Stimulated activated memory B cell treated with anti-CD40 and anti-IgM and Interleukin-4, amounts not matched to agents 10 μg/mL and 1 μg/mL and 100 μg/mL, for 72 hours (primary cell): Measurements from ENCODE around the gene CNTNAP3B.
A peak's percentile ranks its signal among the peaks of the same experiment; 100 is the strongest.
"Not testable (repeated sequence)": the region's sequence is repeated elsewhere in the genome, so short reads cannot be mapped to it uniquely, and the experiment has no call there.

ENCODE experiments used
- ATAC-seq: fragments of 150-1000 bp; cut with Tn5 transposase; 2 replicates; pipeline ENCODE4 v1.10.0; 2021
- H3K27ac Mint-ChIP-seq: one replicate; pipeline ENCODE4 v1.8.0; 2022; ENCODE audit warnings: mild to moderate bottlenecking, mixed read lengths
- H3K27me3 Mint-ChIP-seq: one replicate; pipeline ENCODE4 v1.8.0; 2022; ENCODE audit warnings: mixed read lengths
- H3K36me3 Mint-ChIP-seq: one replicate; pipeline ENCODE4 v1.8.0; 2022; ENCODE audit warnings: mixed read lengths
- H3K4me1 Mint-ChIP-seq: one replicate; pipeline ENCODE4 v1.8.0; 2022; ENCODE audit warnings: mixed read lengths
- H3K4me3 Mint-ChIP-seq: one replicate; pipeline ENCODE4 v1.8.0; 2022; ENCODE audit warnings: mild to moderate bottlenecking, moderate library complexity, mixed read lengths
- H3K9me3 Mint-ChIP-seq: one replicate; pipeline ENCODE4 v1.8.0; 2022; ENCODE audit warnings: mixed read lengths

Gene CNTNAP3B

DNA sequence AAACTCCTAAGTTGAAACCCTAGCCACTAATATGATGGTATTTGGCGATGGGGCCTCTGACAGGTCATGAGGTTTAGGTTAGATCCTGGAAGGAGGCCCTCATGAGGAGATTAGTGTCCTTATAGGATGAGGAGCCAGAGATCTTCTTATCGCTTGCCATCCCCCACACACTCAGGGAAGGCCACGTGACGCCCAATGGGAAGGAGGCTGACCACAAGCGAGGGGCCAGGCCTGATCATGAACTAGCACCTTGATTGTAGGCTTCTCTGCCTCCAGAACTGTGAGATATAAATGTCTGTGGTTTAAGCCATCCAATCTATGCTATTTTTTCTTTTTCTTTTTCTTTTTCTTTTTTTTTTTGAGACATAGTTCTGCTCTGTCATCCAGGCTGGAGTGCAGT, 254.7 kb downstream of the CNTNAP3B start:
- H3K36me3 Mint-ChIP-seq, H3K27me3 Mint-ChIP-seq, H3K9me3 Mint-ChIP-seq, H3K4me3 Mint-ChIP-seq, H3K27ac Mint-ChIP-seq, H3K4me1 Mint-ChIP-seq: not testable (repeated sequence)
- ATAC-seq, result peak; percentile 37

DNA sequence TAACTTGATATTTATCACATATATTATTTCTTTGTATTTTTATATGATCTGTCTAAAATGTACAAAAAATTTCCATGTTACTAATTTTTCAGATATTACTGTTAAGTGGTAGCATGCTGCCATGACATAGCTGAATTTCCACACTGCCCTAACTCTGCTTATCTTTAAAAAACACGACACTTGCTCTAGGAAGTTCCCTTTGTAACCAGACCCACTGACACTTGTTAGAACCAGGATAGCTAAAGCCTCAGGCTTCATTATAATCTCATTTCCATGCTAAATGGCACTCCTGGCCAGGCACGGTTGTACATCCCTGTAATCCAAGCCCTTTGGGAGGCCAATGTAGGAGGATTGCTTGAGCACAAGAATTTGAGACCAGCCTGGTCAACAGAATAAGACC, 273.8 kb downstream of the CNTNAP3B start:
- not testable (repeated sequence) for H3K9me3 Mint-ChIP-seq, H3K4me3 Mint-ChIP-seq, H3K27me3 Mint-ChIP-seq, H3K36me3 Mint-ChIP-seq, H3K4me1 Mint-ChIP-seq, ATAC-seq, H3K27ac Mint-ChIP-seq

DNA sequence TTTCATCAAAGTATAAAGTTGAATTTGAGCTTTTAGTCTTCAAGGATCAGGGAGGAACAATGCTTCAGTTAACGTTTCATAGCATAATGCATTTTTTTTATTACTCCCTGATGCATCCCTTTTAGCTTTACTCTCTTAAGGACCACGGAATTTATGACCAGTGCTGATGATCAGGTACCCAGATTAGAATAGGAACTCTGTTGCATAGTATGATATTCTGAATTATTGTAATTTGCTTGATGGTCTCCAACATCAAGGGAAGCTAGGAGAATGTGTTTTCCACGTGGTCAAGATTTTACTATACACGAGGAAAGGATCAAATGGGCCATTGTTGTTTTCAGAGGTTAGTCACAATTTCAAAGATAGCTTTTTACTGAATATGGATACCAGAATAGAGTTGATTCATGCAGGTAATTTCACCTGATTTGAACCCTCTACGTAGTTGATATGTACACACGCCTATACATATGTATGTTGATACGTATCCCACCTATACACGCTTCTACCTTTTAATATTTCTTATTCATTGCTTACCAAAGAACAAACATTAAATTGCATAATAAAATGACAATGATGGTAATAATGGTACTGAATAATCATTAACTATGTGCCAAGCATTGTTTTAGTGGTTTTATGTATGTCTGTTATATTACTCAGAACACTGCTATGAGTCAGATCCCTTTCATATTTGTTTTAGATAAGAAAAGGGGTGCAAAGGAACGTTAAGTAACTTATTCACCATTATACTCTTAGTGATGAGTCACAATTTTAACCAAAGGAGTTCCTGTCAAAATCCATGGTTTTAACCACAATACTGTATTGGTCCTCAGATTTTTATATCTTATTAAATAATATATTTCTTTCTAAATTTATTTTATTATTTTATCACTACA, 277.1 kb downstream of the CNTNAP3B start:
- H3K9me3 Mint-ChIP-seq, result not testable (repeated sequence)

DNA sequence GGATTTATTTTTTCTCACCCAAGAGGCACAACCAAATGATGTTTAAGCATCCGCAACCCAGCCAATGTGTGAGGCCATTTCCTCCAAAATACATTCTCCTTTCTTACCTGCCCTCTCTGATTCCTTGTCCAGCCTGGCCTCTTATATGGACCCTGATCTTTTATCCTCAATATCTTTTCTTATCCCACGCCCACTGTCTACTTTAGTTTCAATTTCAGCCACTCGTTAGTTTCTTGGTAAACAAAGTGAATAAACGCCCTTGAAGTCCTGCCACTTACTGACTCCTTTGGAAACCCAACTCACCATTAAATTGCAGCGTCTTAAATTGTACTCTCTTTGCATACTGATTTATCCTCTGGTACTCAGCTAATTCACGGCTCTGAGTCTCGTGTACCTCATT, 281.4 kb downstream of the CNTNAP3B start:
- not testable (repeated sequence) for H3K4me3 Mint-ChIP-seq, H3K4me1 Mint-ChIP-seq, H3K27ac Mint-ChIP-seq

More for the DNA sequence above, 277.1 kb downstream of the CNTNAP3B start:
- ATAC-seq, H3K4me1 Mint-ChIP-seq, H3K4me3 Mint-ChIP-seq, H3K27me3 Mint-ChIP-seq, H3K36me3 Mint-ChIP-seq, H3K27ac Mint-ChIP-seq: not testable (repeated sequence)

More for the DNA sequence above, 281.4 kb downstream of the CNTNAP3B start:
- not testable (repeated sequence) for H3K27me3 Mint-ChIP-seq, ATAC-seq, H3K36me3 Mint-ChIP-seq, H3K9me3 Mint-ChIP-seq
